ENCODE data around the gene HTT. TPM values are rescaled to one million over a fixed set of nuclear protein-coding genes. Genes with fewer than 3 reads are reported as not detected.

The HTT gene
- total RNA-seq, 6 donors from 2014 or later = 55.4 to 170 (median 81.5) TPM

- no peak overlapping the region for H3K27ac ChIP-seq
These were observed 43.8 kb downstream of the HTT start for GRCh38 chr4:3118312-3118711.

GRCh38 chr4:3119464-3119863 lies 45.0 kb downstream of the HTT start:
- ATAC-seq (ENCODE audit: low FRiP score in 2 of 2) (no peak), DNase-seq (no peak)
- TF ChIP-seq EP300 (IDR thresholded peaks at IDR 0.05) (no peak), POLR2AphosphoS5 (IDR thresholded peaks at IDR 0.05) (no peak), POLR2A (IDR thresholded peaks at IDR 0.05) (no peak), CTCF (IDR thresholded peaks at IDR 0.05) (no peak)
- H3K9me3 ChIP-seq = no peaks in the 10 kb centered on the region
- H3K36me3 ChIP-seq = peaks cover 10 to 61% (median 47%) of the 10 kb centered on the region in 4 donors
- no peak overlapping the region for H3K4me3 ChIP-seq
- no peaks in the 10 kb centered on the region for H3K27me3 ChIP-seq
- peaks cover 15 to 26% (median 22%) of the 10 kb centered on the region in 4 donors for H3K4me1 ChIP-seq
- WGBS, 2 donors = 72 to 79% methylated on average over 2 of the region's 2 CpGs
- H3K27ac ChIP-seq = peak overlapping the region in 1 of 4 donors; percentile 27

More at GRCh38 chr4:3118312-3118711, 43.8 kb downstream of the HTT start:
- H3K36me3 ChIP-seq = peaks cover 10 to 63% (median 49%) of the 10 kb centered on the region in 4 donors
- H3K9me3 ChIP-seq = no peaks in the 10 kb centered on the region
- ATAC-seq (ENCODE audit: low FRiP score in 2 of 2) = no peak
- H3K27me3 ChIP-seq = no peaks in the 10 kb centered on the region
- no peak overlapping the region for H3K4me3 ChIP-seq
- H3K4me1 ChIP-seq = peaks cover 15 to 22% (median 17%) of the 10 kb centered on the region in 4 donors
- TF ChIP-seq CTCF (IDR thresholded peaks at IDR 0.05) (no peak), EP300 (IDR thresholded peaks at IDR 0.05) (no peak), POLR2A (IDR thresholded peaks at IDR 0.05) (no peak), POLR2AphosphoS5 (IDR thresholded peaks at IDR 0.05) (no peak)
- 88 to 92% methylated on average over 8 of the region's 8 CpGs for WGBS, 2 donors
- no peak for DNase-seq

GRCh38 chr4:3121110-3121509 lies 46.6 kb downstream of the HTT start:
- Histone ChIP-seq H3K36me3 (peaks cover 10 to 54% (median 39%) of the 10 kb centered on the region in 4 donors), H3K27ac (peak overlapping the region in 3 of 4 donors; percentile 71 to 76 (median 75)), H3K27me3 (no peaks in the 10 kb centered on the region), H3K4me3 (no peak overlapping the region), H3K4me1 (peaks cover 15 to 27% (median 22%) of the 10 kb centered on the region in 4 donors), H3K9me3 (no peaks in the 10 kb centered on the region)
- DNase-seq = peak in 1 of 2 donors; percentile 15
- no peak for ATAC-seq (ENCODE audit: low FRiP score in 2 of 2)
- TF ChIP-seq POLR2AphosphoS5 (IDR thresholded peaks at IDR 0.05) = no peak
- TF ChIP-seq CTCF (IDR thresholded peaks at IDR 0.05) = no peak
- no peak for TF ChIP-seq EP300 (IDR thresholded peaks at IDR 0.05)
- no peak for TF ChIP-seq POLR2A (IDR thresholded peaks at IDR 0.05)
- WGBS, 2 donors = 94 to 98% methylated on average over 9 of the region's 9 CpGs

- H3K36me3 ChIP-seq = peaks cover 6 to 50% (median 35%) of the 10 kb centered on the region in 4 donors
- peak overlapping the region; percentile 62 to 76 (median 73) for H3K27ac ChIP-seq
- WGBS, 2 donors = 91 to 100% methylated on average over 2 of the region's 2 CpGs
- TF ChIP-seq EP300 (IDR thresholded peaks at IDR 0.05) = no peak
- TF ChIP-seq CTCF (IDR thresholded peaks at IDR 0.05) = no peak
- TF ChIP-seq POLR2AphosphoS5 (IDR thresholded peaks at IDR 0.05) = no peak
- TF ChIP-seq POLR2A (IDR thresholded peaks at IDR 0.05) = no peak
- no peaks in the 10 kb centered on the region for H3K27me3 ChIP-seq
- no peaks in the 10 kb centered on the region for H3K9me3 ChIP-seq
- DNase-seq (no peak), ATAC-seq (ENCODE audit: low FRiP score in 2 of 2) (no peak)
- no peak overlapping the region for H3K4me3 ChIP-seq
- peaks cover 15 to 27% (median 22%) of the 10 kb centered on the region in 4 donors for H3K4me1 ChIP-seq
These were observed 47.1 kb downstream of the HTT start for GRCh38 chr4:3121596-3121995.

- no peak overlapping the region for H3K4me3 ChIP-seq
- TF ChIP-seq POLR2A (IDR thresholded peaks at IDR 0.05) = no peak
- TF ChIP-seq CTCF (IDR thresholded peaks at IDR 0.05) = no peak
- TF ChIP-seq EP300 (IDR thresholded peaks at IDR 0.05) = peak in 1 of 4 donors; percentile 57
- peak in 1 of 2 donors; percentile 33 for TF ChIP-seq POLR2AphosphoS5 (IDR thresholded peaks at IDR 0.05)
- WGBS, 2 donors = 39 to 42% methylated on average over 6 to 9 of the region's 9 CpGs
- H3K27me3 ChIP-seq = no peaks in the 10 kb centered on the region
- H3K4me1 ChIP-seq = peaks cover 15 to 27% (median 22%) of the 10 kb centered on the region in 4 donors
- no peaks in the 10 kb centered on the region for H3K9me3 ChIP-seq
- DNase-seq = no peak
- H3K36me3 ChIP-seq = peaks cover 3 to 50% (median 36%) of the 10 kb centered on the region in 4 donors
- peak overlapping the region; percentile 62 to 76 (median 73) for H3K27ac ChIP-seq
- no peak for ATAC-seq (ENCODE audit: low FRiP score in 2 of 2)
These were observed 47.6 kb downstream of the HTT start for GRCh38 chr4:3122081-3122563.

Measured in upper lobe of left lung (tissue), 6 donors.